H4 (cell line): ENCODE data around the gene RIPPLY2. TPM values are rescaled to one million over a fixed set of nuclear protein-coding genes. Genes with fewer than 3 reads are reported as not detected.
A peak's percentile ranks its signal among the peaks of the same experiment; 100 is the strongest.
"Not testable (repeated sequence)": the region's sequence is repeated elsewhere in the genome, so short reads cannot be mapped to it uniquely, and the experiment has no call there.

ENCODE experiments used
- DNase-seq: peaks from one replicate; pipeline ENCODE4 v3.0.0-alpha.2; 2015; ENCODE audit warnings: low spot score
- total RNA-seq: library from RNA; depleted of rRNA; stranded (reverse); fragments of >200 nt; shearing (Covaris generic); gene quantifications from 2 replicates; pipeline ENCODE4 v1.2.3, GENCODE V29; 2014

Gene RIPPLY2
- total RNA-seq, 1 experiment from 2014 or later = not detected

- no peak for DNase-seq
Observed at GRCh38 chr6:83860359-83860755, 7.2 kb downstream of the RIPPLY2 start.

- DNase-seq = no peak
Observed at GRCh38 chr6:83860782-83861495, 7.8 kb downstream of the RIPPLY2 start.

GRCh38 chr6:83862776-83863471 lies 9.8 kb downstream of the RIPPLY2 start:
- DNase-seq = no peak

- no peak for DNase-seq
Observed at GRCh38 chr6:83867043-83867442, 13.9 kb downstream of the RIPPLY2 start.

- peak; percentile 86 for DNase-seq
Observed at GRCh38 chr6:83867527-83868161, 14.5 kb downstream of the RIPPLY2 start.

- peak; percentile 33 for DNase-seq
Observed at GRCh38 chr6:83868639-83869038, 15.5 kb downstream of the RIPPLY2 start.

GRCh38 chr6:83870649-83871048 lies 17.5 kb downstream of the RIPPLY2 start:
- no peak for DNase-seq

GRCh38 chr6:83872386-83873118 lies 19.4 kb downstream of the RIPPLY2 start:
- peak; percentile 3 for DNase-seq

- no peak for DNase-seq
Observed at GRCh38 chr6:83873869-83874268, 20.7 kb downstream of the RIPPLY2 start.

- no peak for DNase-seq
Observed at GRCh38 chr6:83875843-83876242, 22.7 kb downstream of the RIPPLY2 start.

GRCh38 chr6:83878902-83879644 lies 25.9 kb downstream of the RIPPLY2 start:
- DNase-seq = no peak

- no peak for DNase-seq
Observed at GRCh38 chr6:83879746-83880145, 26.6 kb downstream of the RIPPLY2 start.

GRCh38 chr6:83883240-83883639 lies 30.1 kb downstream of the RIPPLY2 start:
- no peak for DNase-seq

- peak; percentile 18 for DNase-seq
Observed at GRCh38 chr6:83884523-83884922, 31.4 kb downstream of the RIPPLY2 start.

- DNase-seq = no peak
Observed at GRCh38 chr6:83885984-83886383, 32.8 kb downstream of the RIPPLY2 start.

- DNase-seq = no peak
Observed at GRCh38 chr6:83889621-83890020, 36.5 kb downstream of the RIPPLY2 start.

GRCh38 chr6:83890520-83890919 lies 37.4 kb downstream of the RIPPLY2 start:
- no peak for DNase-seq

GRCh38 chr6:83891586-83891985 lies 38.4 kb downstream of the RIPPLY2 start:
- no peak for DNase-seq

GRCh38 chr6:83893024-83893423 lies 39.9 kb downstream of the RIPPLY2 start:
- DNase-seq = no peak

- not testable (repeated sequence) for DNase-seq
Observed at GRCh38 chr6:83897094-83897493, 43.9 kb downstream of the RIPPLY2 start.

GRCh38 chr6:83901624-83902023 lies 48.5 kb downstream of the RIPPLY2 start:
- DNase-seq = no peak
